Measurements from ENCODE around the gene HOMER1.
A peak's percentile ranks its signal among the peaks of the same experiment; 100 is the strongest.

Gene HOMER1

DNA sequence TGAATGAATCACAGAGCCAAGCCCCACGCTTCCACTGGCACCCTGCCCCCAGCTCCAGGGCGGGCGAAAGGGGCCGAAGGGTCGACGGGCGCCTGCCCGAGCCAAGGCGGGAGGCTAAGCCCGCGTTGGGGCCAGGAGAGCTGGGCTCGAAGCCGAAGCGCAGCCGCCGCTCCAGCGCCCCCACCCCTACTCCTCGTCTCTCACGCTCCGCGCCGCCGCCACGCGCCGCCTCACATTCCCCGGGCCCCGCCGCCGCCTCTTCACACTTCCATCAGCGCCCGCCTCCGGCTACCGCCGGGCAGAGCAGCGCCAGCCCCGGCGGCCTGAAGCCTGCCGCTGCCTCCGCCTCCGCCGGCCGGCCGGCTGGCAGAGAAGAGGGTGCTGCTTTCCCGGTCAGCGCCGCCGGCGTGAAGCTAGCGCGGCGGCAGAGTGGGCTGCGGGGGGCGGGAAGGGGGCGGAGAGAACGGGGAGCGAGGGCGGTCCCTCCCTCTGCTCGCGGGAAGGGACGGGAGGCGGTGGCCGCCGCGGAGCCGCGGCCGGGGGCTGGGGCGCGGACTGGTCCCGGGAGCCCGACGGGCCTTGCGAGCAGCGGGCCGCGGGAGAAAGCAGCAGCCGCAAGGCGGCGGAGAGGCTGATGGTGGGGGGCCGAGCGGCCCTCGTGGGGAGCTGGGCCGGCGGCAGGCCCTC lies at the start of gene HOMER1:
TSS of gene HOMER1 (minus strand) at position 431 of the 687 bp plus-strand sequence. CDS start 1,360 bp downstream, outside the sequence.
- peak; percentile 60 to 70 for DNase-seq (ENCODE audit: low read depth in 2 of 2)

DNA sequence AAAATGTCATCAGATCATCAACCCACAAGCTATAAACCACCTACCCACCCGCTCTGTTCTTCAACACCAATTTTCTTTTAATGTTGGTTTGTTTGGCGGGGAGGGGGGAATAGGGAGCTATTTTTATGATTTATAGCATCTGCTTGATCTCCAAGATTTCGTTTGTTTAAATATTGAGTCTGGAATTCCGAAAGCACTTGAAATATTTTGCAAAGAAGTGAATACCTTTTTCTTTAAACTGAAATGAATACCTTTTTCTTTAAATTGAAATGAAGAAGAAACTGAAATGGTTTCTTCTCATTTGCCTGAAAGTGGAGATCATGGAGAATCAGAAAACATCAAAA lies 49.3 kb upstream of the HOMER1 start:
- DNase-seq (ENCODE audit: low read depth in 2 of 2), result no peak

GRCh38 chr5:79562351-79563246 lies 48.7 kb upstream of the HOMER1 start:
- no peak for DNase-seq (ENCODE audit: low read depth in 2 of 2)

DNA sequence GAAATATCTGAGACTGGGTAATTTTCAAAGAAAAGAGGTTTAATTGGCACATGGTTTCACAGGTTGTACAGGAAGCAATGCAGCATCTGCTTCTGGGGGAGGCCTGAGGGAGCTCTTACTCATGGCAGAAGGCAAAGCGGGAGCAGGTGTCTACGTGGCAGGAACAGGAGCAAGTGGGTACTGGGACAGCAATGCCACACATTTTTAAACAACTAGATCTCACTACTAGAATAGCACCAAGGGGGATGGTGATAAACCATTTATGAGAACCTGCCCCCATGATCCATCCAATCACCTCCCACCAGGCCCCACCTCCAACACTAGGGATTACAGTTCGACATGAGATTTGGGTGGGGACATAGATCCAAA lies 47.6 kb upstream of the HOMER1 start:
- peak in 1 of 2 donors; percentile 23 for DNase-seq (ENCODE audit: low read depth in 2 of 2)

DNA sequence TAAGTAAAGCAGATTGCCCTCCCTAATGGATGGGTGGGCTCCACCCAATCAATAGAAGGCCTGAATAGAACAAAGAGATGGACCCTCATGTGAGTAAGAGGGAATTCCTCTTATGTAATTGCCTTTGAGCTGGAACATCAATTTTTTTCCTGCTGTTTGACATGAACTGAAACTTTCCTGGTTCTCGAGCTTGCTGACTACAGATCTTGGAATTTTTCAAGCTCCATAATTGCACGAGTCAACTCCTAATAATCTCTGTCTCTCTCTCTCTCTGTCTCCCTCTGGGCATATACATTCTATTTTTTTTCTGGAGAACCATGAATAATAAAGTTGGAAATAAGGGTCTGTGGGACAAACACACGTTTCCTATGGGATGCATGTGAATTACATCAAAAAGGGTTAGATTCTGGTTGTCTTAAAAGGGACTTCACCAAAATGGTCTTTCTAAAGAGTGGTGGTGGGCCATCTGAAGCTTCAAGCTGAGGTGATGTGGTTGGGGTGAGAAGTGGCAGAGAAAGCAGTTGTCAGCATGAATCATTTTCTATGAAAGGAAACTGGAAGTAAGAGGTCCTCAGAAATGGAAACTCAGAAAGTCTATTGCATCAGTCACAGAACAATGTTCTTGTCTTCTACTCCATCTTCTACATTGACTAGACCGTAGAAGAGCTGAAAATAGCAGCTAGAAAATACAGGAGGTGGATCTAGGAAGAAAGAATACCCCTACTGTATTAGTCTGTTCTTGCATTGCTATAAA lies 47.0 kb upstream of the HOMER1 start:
- no peak for DNase-seq (ENCODE audit: low read depth in 2 of 2)

DNA sequence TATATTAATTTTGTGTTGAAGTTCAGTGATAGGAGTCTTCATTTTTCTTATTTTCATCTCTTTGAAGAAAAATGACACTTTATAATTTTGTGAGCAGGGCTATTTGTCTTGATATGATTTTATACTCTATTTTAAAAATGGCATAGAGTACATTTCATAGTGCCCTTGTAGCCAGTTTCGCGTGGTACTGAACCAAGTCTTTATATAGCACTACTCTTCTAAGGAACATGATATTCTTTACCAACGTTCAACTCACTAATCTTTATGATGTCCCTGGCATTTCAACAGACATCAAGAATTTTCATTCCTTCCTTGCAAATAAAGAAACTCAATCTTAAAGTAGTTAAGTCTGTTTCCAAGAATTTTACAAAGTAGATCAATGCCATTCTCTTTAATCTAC lies 41.5 kb upstream of the HOMER1 start:
- no peak for DNase-seq (ENCODE audit: low read depth in 2 of 2)

- no peak for DNase-seq (ENCODE audit: low read depth in 2 of 2)
Measured at GRCh38 chr5:79552984-79553383, 39.0 kb upstream of the HOMER1 start.

DNA sequence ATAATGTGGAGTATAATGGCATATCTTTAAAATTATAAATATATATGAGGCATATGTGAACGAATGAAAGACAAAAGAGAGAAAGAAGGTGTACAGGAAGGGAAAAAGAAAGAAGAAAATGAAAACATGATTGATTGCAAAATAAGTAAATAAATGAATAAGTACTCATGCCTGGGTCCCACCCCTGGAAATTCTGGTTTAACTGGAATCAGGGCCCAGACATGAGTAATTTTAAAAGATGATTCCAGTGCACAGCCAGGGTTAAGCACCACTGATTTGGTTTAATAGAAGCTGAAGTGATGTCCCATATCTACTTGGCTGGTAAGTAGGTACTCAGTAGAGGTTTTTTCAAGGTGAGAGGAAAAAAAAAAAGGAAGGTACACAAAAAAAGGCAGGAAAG lies 34.0 kb upstream of the HOMER1 start:
- no peak for DNase-seq (ENCODE audit: low read depth in 2 of 2)

DNA sequence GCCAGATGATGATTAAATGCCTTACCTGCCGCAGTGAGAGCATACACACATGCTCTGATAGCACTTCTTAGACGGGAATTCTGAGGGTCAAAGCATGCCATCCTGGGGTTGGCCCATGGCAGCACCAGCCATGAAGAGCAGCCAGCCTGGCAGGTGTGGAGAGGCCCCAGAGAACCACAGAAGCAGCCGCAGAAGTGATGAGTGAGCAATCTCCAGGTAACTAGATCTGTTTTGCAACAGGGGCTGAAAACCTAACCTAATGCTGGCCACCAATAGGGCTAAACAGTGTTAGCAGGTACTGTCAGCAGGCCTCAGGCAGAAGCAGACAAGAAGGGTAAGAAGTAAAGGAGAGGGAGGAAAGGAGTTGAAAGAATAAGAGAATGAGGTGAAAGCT lies 33.5 kb upstream of the HOMER1 start:
- no peak for DNase-seq (ENCODE audit: low read depth in 2 of 2)

DNA sequence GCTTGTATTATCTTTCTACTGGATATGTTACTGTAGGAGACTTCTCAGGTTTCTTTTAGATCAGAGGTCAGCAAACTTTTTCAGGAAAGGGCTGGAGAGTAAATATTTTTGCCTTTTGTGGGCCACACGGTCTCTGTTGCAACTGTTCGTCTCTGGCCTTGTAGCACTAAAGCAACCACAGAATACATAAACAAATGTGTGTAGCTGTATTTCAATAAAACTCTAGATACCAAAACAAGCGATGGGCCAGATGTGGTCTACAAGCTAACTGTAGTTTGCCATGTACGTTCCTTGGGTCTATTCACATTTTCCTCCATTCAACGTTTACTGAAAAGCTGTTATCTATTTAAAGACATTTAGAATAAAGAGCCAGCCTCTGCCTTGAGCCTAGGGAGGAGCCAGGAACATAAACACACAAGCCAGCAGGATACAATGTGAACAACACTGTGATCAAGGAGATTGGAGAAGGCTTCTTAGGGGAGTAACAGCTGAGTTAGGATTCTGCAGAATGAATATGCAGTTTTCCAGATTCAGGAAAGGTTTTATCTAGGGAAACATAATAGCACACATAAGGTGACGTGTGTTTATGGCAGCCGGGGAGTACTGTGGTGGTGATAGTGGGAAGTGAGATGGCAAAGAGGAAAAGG lies 33.0 kb upstream of the HOMER1 start:
- no peak for DNase-seq (ENCODE audit: low read depth in 2 of 2)

DNA sequence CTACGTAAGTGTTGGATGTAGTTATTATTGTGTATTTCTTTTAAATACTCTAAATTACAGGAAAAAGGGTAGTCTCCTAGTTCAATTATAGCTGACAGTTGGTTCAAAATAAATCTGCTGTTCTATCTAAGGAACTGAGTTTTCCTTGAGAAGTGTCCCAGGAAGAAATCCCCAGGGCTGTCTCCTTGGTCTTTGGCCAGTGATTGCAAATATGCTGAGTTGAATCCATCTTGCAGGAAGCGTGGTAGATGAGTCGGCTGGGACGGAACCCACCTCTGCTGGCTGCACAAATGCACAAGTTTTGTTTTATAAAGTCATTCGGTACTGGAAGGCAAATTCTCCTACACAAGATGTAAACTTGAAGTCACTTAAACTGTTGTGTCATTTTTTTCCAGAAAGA lies 30.2 kb upstream of the HOMER1 start:
- DNase-seq (ENCODE audit: low read depth in 2 of 2), result no peak

DNA sequence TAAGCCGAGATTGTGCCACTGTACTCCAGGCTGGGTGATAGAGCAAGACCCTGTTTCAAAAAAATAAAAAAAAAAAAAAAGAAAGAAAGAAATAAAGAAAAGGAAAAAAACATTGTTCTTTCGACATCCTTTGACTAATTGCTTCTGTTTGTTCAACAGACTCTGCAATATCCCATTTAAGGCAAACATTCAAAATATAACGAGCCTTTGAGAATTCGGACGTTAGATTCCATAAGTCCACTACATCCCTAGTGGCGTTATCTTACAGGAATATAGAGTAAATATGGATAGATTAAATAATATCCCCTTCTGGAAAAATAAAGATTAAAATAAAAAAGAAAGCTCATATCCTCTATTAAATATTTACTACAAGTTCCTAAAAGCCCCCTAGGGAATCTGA lies 27.0 kb upstream of the HOMER1 start:
- no peak for DNase-seq (ENCODE audit: low read depth in 2 of 2)

GRCh38 chr5:79536193-79536906 lies 22.4 kb upstream of the HOMER1 start:
- no peak for DNase-seq (ENCODE audit: low read depth in 2 of 2)

GRCh38 chr5:79535477-79536192 lies 21.7 kb upstream of the HOMER1 start:
- DNase-seq (ENCODE audit: low read depth in 2 of 2), result no peak

- DNase-seq (ENCODE audit: low read depth in 2 of 2), result no peak
Measured at GRCh38 chr5:79529110-79529509, 15.2 kb upstream of the HOMER1 start.

GRCh38 chr5:79527431-79527830 lies 13.5 kb upstream of the HOMER1 start:
- DNase-seq (ENCODE audit: low read depth in 2 of 2), result no peak

DNA sequence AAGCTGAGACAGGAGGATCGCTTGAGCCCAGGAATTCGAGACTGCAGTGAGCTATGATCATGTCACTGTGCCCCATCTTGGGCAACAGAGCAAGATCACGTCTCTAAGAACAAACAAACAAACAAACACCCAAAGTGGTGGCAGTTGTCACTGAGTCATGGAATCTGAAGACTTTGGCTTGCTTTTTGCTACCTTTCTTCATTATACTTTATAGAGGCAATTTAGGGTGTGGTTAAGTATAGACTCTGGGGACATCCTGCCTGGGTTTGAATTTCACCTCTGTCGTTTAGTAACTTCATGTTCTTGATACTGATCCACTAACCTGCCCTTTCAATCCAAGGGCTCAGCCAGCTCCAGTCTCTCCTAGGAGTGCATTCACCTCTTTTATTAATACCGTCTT lies 13.0 kb upstream of the HOMER1 start:
- no peak for DNase-seq (ENCODE audit: low read depth in 2 of 2)

GRCh38 chr5:79526493-79526892 lies 12.6 kb upstream of the HOMER1 start:
- DNase-seq (ENCODE audit: low read depth in 2 of 2), result no peak

GRCh38 chr5:79521156-79521555 lies 7.2 kb upstream of the HOMER1 start:
- no peak for DNase-seq (ENCODE audit: low read depth in 2 of 2)

DNA sequence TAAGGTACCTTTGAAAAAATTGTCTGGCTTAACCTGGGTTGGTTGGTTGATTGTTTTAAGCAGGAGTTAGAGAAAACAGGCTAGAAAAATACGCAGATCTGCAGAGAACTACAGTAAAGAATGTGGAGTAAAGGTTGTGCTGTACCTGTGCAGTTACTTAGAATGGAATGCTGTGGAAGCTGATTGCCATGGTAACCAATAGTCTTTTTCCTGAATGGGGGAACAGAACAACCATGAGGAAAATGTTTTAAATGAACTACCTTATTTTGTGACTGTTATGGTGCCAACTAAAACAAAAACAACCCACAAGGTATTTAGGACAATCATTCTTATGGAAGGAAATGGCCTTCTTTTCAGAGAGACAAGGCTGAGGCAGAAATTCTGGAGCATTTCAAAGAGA lies 4.8 kb upstream of the HOMER1 start:
- no peak for DNase-seq (ENCODE audit: low read depth in 2 of 2)

DNA sequence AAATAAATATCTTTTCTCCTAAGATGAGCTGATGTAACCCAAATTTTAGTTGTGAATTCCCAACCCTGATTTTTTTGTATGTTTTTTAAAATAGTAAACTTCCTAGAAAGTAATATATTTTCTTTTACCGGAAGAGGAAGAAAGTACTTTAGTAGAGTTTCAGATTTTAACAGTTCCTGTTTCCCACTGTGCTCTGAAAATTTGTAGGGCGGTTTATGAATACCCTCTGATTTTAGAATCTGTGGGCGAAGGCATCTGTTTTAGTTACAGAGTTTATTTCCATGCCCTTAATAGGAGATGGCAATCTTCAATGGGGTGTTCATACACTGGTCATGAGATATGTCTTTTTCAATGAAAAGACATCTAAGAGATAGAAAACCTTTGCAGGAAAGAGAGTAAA lies 3.7 kb upstream of the HOMER1 start:
- no peak for DNase-seq (ENCODE audit: low read depth in 2 of 2)
